G401 (cell line): ENCODE results near the gene ATP6V1G2. TPM values are rescaled to one million over a fixed set of nuclear protein-coding genes. Genes with fewer than 3 reads are reported as not detected.
"Not testable (repeated sequence)": the region's sequence is repeated elsewhere in the genome, so short reads cannot be mapped to it uniquely, and the experiment has no call there.

Source experiments
- DNase-seq: peaks from one replicate; pipeline ENCODE4 v3.0.0-alpha.2; 2015; ENCODE audit warnings: low spot score
- in situ Hi-C: cut with HindIII; loops from 2 replicates; pipeline ENCODE4 v1.10.0; 2016; ENCODE audit warnings: low sequenced_read_pairs, mixed read lengths
- total RNA-seq: library from RNA; depleted of rRNA; stranded (reverse); fragments of >200 nt; shearing (Covaris generic); gene quantifications from 2 replicates; pipeline ENCODE4 v1.2.3, GENCODE V29; 2014; rRNA removed

The ATP6V1G2 gene
- 3.8 and 4.9 TPM in 2 replicates for total RNA-seq

DNA sequence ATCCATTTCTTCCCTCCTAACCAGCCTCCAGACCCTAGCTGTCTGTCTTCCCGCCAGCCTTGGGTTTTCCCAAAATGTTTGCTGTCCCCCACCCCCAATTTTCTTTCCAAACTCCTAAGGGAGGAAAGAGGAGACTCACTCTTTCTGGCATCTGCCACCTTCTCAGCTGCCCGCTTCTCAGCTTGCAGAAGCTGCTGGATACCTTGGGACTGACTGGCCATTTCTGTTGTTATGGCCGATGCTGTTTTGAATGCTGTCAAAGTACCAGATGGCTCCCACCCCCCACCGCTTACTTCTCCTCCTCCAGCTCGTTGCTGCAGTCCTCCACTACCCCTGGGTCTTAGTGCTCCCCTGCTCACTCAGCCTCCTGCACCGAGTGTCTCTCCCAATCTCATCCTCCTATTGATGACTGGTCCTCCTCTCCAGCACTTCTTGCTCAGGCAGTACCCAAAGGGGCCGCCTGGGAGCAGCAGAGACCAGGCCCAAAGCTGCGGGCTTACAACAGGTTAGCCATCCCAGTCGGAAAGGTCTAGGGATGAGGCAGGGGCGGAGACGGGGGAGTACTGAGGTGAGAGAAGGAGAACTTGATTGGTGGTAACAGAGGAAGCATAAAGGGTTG lies at the start of gene ATP6V1G2:
Gene ATP6V1G2 (minus strand): TSS at position 270 of the 619 bp plus-strand sequence. CDS start 49 bp downstream, at position 221.
- in situ Hi-C loops = no loop called here
- DNase-seq = peak; percentile 100

DNA sequence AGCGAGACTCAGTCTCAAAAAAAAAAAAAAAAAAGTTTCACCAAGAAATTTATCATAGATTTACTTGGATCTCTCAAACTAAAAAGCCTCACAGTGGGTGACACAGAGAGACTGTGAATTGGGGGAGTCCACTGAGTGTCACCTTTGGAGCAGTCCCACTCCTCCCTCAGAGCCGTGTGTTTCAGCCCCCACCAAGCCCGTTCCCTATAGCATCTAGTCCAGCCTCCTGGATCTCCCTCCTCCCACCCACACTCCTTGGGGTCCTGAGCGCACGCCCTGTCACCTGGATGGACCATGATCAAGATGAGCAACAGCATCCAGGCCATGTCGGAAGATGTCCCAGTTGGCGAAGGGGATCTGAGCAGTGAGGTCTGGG lies 46.0 kb upstream of the ATP6V1G2 start:
- in situ Hi-C loops = no loop called here

DNA sequence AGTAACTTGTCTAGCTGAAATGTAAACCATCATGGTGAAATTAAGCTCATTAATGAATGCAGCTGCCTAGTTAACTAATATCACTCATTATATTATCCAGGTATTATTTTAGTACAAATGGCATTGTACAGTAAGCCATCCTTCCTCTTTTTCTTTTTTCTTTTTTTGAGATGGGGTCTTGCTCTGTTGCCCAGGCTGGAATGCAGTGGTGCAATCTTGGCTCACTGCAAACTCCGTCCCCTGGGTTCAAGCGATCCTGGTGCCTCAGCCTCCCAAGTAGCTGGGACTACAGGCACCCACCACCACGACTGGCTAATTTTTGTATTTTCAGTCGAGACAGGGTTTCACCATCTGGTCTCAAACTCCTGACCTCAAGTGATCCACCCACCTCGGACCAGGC lies 44.3 kb upstream of the ATP6V1G2 start:
- in situ Hi-C loops, DNase-seq: not testable (repeated sequence)

More for the DNA sequence above, 46.0 kb upstream of the ATP6V1G2 start:
- no peak for DNase-seq

DNA sequence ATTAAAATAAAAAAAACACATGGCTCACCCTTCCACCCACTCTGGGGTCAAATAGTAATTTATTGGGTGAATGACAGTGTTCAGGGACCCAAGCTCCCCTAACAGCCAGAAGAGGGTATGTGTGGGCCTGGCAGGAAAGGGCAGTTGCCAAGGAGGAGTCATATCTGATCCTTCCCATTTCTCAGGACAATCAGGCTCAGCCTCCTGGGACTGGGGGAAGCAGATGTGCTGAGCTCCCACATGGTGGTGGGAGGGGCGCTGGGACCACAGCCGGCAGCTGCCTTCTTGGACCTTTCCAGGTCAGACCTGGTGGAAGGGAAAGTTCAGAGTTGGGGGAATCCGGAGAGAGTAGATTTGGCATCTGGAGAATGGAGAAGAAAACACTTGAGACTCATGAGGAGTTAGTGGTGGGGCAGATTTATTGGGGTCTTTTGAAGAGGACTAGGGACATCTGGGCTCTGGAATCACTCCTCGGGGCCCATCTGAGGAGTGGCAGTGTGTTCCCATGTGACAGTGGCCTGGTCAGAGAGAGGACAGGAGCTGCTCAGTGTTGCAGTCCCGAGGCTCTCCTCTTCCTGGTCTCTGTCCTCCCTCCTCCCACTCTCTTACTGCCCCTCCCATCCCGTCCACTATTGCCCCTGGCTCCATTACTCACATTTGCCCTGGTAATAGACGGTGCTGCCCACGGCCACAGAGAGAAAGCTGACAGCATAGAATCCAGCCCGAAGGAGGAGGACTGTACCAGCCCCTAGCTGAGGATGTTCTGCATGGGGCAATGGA lies 42.7 kb upstream of the ATP6V1G2 start:
- DNase-seq = no peak
- in situ Hi-C loops = no loop called here

DNA sequence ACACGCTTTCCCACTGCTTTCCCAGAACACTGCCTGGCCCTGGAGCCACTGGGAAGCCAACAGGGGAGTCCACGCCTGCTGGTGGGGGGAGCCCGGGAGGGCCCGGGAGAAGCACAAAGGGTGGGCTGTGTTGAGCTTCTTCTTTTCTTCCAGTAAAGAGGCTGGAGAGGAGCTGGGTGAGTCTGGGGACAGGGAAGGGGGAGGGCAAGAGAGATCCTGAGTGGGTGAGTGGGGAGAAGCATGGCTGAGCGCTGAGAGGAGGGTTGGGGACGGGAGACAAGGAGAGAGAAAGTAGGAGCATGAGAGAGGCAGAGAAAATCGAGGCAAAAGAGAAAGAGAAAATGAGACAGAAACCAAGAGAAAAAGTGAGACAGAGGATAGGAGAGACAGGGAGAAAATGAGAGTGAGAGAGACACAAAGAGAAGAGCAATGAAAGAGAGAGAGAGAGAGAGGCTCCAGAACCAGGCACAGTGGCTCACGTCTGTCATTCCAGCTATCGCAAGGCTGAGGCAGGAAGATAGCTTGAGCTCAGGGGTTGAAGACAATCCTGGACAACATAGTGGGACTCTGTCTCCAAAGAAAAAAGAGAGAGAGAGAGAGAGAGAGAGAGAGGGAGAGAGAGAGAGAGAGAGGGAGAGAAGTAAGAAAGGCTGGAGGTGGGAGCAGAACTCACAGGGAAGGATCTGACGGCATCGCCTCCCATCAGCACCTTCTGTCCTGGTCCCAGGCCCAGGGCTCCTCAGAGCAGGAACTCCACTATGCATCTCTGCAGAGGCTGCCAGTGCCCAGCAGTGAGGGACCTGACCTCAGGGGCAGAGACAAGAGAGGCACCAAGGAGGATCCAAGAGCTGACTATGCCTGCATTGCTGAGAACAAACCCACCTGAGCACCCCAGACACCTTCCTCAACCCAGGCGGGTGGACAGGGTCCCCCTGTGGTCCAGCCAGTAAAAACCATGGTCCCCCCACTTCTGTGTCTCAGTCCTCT lies 41.7 kb upstream of the ATP6V1G2 start:
- in situ Hi-C loops = no loop called here
- no peak for DNase-seq

DNA sequence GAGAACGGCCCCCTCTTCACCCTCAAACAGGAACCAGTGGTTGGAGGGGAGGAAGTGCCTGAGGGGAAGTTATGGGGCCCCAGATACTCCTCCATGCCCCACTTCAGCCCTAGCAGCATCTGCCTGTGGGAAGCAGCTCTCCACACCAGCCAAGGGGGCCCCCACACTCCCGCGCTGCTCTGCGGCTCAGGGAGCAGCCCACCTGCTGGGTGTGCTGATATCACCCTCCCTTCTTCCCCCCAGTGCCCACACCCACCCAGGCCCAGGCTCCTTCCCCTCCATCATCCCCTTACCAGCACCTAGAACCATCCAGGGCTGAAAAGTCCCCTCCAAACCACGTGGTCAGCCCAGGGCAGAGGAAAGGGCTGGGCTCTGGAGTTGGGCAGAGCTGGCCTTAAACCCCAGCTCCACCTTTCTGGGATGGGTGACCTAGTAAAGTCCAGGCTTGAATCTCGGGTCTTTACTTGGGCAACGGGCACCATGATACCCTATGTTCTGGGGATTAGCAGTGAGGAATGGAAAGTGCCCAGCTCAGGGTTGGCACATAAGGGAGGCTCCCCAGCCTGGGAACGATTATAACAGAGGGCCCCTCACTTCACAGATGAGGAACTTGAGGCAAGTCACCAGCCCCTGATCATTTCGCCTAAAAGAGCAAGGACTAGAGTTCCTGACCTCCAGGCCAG lies 40.3 kb upstream of the ATP6V1G2 start:
- no peak for DNase-seq

DNA sequence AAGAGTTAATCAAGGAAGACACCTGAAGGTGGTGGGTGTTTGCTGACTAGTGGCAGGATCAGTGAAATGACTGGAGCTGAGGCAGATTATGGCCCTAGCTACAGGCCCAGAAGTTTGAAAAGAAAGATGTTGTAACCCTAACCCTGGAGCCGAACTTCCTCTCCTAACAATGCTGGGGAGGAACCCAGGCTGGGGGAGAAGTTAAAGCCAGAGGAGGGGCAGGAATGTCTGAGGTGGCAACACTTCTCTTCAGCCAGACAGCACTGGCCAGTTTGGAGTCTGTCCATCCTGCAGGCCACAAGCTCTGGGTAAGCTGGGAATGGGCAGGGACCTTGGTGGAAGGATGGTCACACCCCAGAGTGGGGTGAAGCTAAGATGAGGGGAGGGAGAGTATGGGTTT lies 39.6 kb upstream of the ATP6V1G2 start, which contains the start of gene LST1:
Gene LST1 (plus strand): TSS at position 270 of the 400 bp plus-strand sequence. CDS start 1,023 bp downstream, outside the sequence.
- DNase-seq = no peak
- in situ Hi-C loops = no loop called here

More for the DNA sequence above, 40.3 kb upstream of the ATP6V1G2 start:
- in situ Hi-C loops = no loop called here

DNA sequence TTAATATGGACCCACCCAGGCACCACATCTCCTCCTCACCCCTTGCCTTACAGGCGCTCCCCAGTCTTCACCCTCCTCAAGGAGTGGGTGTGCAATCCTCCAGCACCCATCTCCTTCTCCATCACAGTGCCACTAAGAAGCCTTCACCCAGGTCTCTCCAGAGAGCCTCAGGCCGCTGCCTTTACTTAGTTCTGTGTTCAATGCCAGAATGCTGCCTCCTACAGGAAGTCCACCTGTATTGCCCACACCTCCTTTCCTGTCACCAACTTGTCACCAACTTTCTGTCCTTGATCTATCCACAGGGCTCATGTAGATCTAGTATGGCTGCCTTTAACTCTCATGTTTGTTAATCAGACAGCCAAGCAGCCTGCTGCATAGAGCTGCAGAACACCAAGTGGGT lies 39.1 kb upstream of the ATP6V1G2 start:
- in situ Hi-C loops = no loop called here
- no peak for DNase-seq

DNA sequence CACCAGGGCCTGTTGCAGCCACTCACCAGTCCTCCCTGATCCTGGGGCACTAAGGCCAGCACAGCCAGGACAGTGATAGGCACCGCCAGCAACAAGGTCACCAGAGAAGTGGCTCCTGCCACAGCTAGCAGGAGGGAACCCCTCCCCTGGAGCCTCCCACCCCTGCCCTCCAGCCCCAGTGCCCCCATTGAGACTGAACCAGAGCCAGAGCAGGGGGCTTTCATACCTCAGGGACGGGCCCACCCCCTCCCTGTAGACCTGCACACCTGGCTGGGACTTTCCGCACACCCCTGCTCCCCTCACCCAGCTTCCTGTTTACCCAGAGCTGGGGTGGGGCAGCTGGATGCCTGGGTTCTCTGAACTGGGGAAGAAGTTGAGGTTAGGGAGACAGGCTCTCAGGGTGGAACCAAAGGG lies 35.8 kb upstream of the ATP6V1G2 start, which contains the start of gene LTB:
Gene LTB (minus strand): TSS at position 195 of the 414 bp plus-strand sequence. CDS start 7 bp downstream, at position 188.
- in situ Hi-C loops = loop anchor here (5.0 kb wide), 1 partner anchor 40 kb away; the partner anchor contains the start of gene DDX39B
- DNase-seq = no peak

DNA sequence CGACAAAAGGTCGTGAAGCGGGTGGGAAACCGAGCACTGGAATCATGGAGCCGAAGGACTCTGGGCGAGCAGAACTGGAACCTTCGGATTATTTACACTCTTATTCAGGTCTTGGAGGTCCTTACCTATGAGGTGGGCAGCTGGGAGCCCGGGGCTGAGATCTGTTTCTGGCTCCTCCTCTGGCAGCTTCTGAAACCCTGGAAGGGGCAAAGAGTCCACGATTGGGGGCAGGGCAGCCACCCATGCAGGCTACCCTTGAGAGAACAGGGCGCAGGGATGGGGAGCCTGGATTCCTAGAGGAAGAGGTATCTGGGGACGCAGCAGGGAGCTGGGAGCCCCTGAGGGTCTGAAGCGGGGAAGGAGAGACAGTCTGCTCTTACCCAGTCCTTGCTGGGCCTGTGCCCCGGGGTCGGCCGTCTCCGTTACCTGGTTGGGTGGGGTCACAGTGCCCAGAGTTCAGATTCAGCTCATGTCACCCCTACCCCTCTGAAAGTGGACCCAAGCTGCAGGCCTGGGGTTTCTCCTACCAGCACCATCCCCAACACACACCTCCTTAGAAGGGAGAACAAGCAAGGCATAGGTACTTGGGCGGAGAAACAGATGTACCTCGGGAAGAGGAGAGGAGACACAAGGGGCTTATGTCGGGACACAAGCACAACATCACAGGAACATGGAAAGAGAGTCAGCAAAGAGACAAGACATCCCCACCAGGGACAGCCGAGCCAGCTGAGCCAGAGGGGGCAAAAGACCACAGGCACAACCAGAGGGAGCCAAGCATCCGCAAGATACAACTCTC lies 35.2 kb upstream of the ATP6V1G2 start:
- in situ Hi-C loops = loop anchor here (5.0 kb wide), 1 partner anchor 39 kb away; the partner anchor contains the start of gene DDX39B
- peak; percentile 44 for DNase-seq

DNA sequence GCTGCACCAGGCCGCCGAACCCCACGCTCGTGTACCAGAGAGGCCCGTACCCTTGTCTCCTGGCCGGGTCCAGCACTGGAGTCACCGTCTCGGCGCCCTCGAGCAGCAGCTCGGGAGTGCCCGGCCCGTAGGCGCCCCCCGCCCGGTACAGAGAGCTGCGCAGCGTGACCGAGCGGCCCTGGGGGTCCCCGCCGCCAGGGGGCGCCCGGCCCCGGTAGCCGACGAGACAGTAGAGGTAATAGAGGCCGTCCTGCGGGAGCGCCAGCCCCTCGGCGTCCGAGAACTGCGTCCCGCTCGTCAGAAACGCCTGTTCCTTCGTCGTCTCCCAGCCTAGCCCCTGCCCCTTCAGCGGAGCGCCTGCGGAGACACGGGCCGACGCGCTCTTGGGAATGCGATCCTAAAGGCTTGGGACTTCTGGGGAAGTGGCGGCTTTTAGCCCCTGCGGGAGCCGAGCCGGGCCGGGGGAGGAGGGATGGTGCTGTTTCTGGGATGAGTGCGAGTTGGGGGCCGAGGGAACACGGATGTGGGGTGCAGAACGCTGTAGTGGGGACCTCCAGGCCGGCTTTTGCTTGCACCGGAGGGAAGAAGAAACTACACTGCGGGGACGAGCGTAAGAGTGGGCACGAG lies 34.5 kb upstream of the ATP6V1G2 start:
- in situ Hi-C loops = loop anchor here (5.0 kb wide), 1 partner anchor 39 kb away; the partner anchor contains the start of gene DDX39B
- DNase-seq = peak; percentile 79

DNA sequence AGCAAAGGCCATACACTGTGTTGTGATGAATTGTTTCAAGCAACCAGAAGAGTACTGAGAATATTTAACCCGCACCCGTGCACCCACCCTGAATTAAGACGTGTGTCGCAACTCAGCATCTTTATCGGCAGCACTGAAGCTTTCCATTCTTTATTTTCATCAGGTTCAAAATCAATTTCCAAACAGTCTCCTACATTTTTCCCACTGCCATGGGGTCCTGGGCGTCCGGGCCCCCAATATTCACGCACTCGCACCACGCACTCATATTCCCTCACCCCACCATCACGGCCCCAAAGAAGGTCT lies 34.0 kb upstream of the ATP6V1G2 start:
- in situ Hi-C loops = loop anchor here (5.0 kb wide), 1 partner anchor 38 kb away; the partner anchor contains the start of gene DDX39B
- DNase-seq = no peak

DNA sequence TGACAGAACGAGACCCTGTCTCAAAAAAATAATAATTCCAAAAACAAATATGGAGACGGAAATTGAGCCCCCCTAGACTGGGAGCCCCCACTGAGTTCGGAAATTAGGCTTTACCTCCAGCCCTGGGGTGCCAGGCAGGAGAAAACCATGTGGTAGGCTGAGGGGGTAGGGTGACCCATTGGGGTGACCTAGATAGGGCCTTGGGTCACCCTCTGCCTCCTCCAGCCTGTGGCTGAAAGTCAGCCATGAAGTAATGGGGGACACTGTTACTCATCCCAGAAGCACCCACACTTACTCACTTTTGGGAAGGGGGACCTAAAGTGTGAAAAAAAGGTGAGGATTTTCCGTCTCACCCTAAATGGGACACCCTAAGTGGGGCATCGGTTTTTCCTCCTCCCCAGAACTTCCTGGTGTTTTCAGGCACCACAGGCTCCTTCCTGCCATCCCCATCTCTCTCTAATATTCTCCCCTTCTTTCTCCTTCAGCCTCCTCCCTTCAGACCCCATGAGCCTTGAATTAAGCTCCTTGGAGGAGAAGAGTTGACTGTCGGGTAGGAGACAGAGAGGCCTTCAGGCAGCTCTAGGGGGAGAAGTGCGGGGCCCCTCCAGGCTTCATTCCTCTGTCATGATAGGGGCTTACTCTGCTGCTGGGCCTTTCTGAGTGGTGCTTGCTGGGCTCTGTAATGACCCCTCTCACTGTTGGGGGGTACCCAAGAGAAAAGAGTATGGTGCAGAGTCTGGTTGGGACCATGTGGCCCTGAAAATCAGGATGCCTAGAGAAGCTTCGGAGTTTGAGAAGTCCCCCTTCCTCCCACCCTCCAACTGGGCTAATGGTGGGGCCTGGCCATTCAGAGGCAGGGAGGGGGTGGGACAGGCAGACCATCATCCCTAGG lies 33.4 kb upstream of the ATP6V1G2 start:
- in situ Hi-C loops = loop anchor here (5.0 kb wide), 1 partner anchor 37 kb away; the partner anchor contains the start of gene DDX39B
- DNase-seq = no peak

DNA sequence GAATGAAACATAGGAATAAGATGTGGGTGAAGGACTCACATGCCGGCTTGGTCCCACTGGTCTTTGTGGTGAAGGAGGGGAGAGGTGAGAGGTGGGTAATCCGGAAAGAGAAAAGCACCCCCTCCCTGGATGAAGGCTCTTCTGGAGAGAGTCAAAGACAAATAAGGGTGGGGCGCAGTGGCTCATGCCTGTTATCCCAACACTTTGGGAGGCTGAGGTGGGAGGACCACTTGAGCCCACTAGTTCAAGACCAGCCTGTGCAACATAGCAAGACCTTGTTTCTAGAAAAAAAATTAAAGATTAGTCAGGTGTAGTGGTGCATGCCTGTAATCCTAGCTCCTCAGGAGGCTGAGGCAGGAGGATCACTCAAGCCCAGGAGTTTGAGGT lies 32.7 kb upstream of the ATP6V1G2 start:
- no peak for DNase-seq
- in situ Hi-C loops = no loop called here

DNA sequence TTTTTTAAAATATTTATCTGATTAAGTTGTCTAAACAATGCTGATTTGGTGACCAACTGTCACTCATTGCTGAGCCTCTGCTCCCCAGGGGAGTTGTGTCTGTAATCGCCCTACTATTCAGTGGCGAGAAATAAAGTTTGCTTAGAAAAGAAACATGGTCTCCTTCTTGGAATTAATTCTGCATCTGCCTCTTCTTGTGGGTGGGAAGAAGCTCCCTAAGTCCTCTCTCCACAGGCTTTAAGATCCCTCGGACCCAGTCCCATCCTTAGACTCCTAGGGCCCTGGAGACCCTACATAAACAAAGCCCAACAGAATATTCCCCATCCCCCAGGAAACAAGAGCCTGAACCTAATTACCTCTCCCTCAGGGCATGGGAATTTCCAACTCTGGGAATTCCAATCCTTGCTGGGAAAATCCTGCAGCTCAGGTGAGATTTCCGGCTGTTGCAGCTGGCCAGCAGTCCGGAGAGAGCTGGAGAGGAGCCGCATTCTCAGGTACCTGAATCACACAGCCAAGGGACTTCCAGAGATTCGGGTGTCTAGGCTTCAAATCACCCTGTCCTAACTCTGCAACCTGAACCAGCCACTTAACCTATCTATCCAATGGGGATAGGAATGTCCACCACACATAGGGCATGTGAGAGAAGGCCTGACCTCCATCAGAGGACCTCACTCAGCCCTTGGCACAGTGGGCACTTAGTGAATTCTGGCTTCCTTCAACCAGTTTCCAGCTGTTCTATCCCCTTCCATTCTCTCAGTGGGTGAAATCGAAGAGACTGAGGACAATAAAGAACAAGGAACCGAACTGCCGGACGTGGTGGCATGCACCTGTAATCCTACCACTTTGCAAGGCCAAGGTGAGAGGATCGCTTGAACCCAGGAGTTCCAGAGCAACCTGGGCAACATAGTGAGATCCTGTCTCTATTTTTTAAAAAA lies 32.0 kb upstream of the ATP6V1G2 start:
- DNase-seq = no peak
- in situ Hi-C loops = no loop called here
